ENCODE results near the gene CHP1. TPM values are rescaled to one million over a fixed set of nuclear protein-coding genes. Genes with fewer than 3 reads are reported as not detected.

CHP1 gene
- total RNA-seq: 100 to 1,000 TPM; 140 to 207 TPM
- polyA plus RNA-seq (ENCODE audit: insufficient read length in 6 of 6): 10 to 100 TPM; 51.2 to 65.9 (median 56.3) TPM
- long read RNA-seq, donor 1, transcript CHP1-201 (7 exons, 3,329 nt): major isoform, 24 of 30 reads
- long read RNA-seq, donor 1, partial matches to known transcripts: 6 of 30 reads
- long read RNA-seq, donor 1, other reads (novel, unspliced or antisense): 0 of 30 reads
- long read RNA-seq, donor 2, transcript CHP1-201 (7 exons, 3,329 nt): major isoform, 17 of 22 reads
- long read RNA-seq, donor 2, partial matches to known transcripts: 5 of 22 reads
- long read RNA-seq, donor 2, other reads (novel, unspliced or antisense): 0 of 22 reads
- long read RNA-seq, donor 3, transcript CHP1-201 (7 exons, 3,329 nt): major isoform, 5 of 5 reads
- long read RNA-seq, donor 3, partial matches to known transcripts: 0 of 5 reads
- long read RNA-seq, donor 3, other reads (novel, unspliced or antisense): 0 of 5 reads
- long read RNA-seq, donor 4, partial matches to known transcripts: 2 of 17 reads
- long read RNA-seq, donor 4, other reads (novel, unspliced or antisense): 14 of 17 reads
- long read RNA-seq, donor 5, transcript CHP1-201 (7 exons, 3,329 nt): major isoform, 11 of 59 reads
- long read RNA-seq, donor 5, partial matches to known transcripts: 48 of 59 reads
- long read RNA-seq, donor 5, other reads (novel, unspliced or antisense): 0 of 59 reads
- long read RNA-seq, donor 6, transcript CHP1-201 (7 exons, 3,329 nt): major isoform, 10 of 10 reads
- long read RNA-seq, donor 6, partial matches to known transcripts: 0 of 10 reads
- long read RNA-seq, donor 6, other reads (novel, unspliced or antisense): 0 of 10 reads
- long read RNA-seq, donor 7, partial matches to known transcripts: 0 of 2 reads
- long read RNA-seq, donor 7, other reads (novel, unspliced or antisense): 0 of 2 reads
- long read RNA-seq, donor 8, transcript CHP1-201 (7 exons, 3,329 nt): major isoform, 11 of 11 reads
- long read RNA-seq, donor 8, partial matches to known transcripts: 0 of 11 reads
- long read RNA-seq, donor 8, other reads (novel, unspliced or antisense): 0 of 11 reads
- long read RNA-seq, donor 9: 0 reads
- long read RNA-seq, donor 10, partial matches to known transcripts: 1 of 10 reads
- long read RNA-seq, donor 10, other reads (novel, unspliced or antisense): 7 of 10 reads
- long read RNA-seq, donor 11: 0 reads
- long read RNA-seq, donor 12, transcript CHP1-201 (7 exons, 3,329 nt): major isoform, 19 of 104 reads
- long read RNA-seq, donor 12, partial matches to known transcripts: 85 of 104 reads
- long read RNA-seq, donor 12, other reads (novel, unspliced or antisense): 0 of 104 reads

DNA sequence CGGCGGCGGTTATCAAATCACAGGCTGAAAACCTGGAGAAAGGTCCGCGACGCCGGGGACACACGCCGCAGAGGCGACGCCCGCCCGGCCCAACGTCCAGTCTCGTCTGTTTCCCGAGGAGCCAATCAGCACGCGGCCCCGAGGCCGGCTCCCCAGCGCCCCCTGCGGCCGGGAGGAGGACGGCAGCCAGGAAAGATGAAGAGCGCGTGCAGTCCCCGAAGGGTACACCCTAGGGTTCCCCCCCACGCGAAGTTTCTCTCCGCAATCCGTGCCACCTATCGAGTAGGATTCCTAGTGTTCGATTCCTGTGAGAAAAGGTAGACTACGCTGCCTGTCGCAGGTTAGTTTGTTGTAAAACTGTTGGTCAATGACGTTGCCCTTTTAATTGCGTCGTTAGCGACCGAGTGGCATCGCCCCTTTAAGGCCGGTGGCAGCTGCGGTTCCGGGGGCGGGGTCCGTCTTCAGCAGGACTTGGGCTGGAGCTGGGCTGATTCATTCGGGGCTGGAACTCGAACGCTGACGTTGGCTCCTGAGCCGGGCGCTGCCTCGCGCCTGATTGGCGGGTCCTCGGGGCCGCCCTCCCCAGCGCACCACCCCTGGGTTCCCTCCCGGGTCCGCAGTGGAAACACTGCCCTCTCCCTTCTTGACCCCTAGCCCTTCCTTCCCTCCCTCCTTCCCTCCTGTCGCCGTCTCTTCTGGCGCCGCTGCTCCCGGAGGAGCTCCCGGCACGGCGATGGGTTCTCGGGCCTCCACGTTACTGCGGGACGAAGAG is at the start of gene CHP1, which contains the start of gene EXD1:
Gene CHP1, plus strand, starts transcription at position 619 of the 772 bp plus-strand sequence. Its CDS starts 115 bp downstream, at position 734.
Gene EXD1, minus strand, starts transcription at position 108 of the 772 bp plus-strand sequence. CDS start 4,182 bp downstream, outside the sequence.
- H3K36me3 ChIP-seq: no peaks in the 10 kb centered on the region

DNA sequence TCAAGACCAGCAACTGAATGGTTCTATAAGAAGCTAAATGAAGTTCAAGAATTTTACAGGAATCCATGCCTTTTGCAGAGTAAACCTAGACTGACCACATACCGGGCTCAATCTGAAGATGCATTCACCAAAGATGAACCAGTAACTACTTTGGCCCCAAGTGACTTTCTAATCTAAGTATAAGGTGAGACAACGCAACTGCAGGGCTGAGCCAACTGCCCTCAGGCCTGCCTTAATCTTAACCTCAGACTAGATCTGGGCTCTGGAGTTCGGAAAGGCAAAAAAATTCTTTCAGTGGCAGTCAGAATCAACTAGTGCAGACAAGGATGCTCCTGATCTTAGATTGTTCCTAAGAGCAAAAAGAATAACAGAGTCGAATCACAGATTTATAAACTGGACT is 48.8 kb upstream of the CHP1 start:
- no peaks in the 10 kb centered on the region for H3K4me1 ChIP-seq
- no peaks in the 10 kb centered on the region for H3K9me3 ChIP-seq
- intact Hi-C loops (cut with DNase I): loop anchor here in 1 of 2 donors (5.0 kb wide), 1 partner anchor 280 kb away; no protein-coding TSS in a partner anchor
- H3K36me3 ChIP-seq: no peaks in the 10 kb centered on the region
- ATAC-seq (no peak), DNase-seq (no peak)
- H3K27me3 ChIP-seq: no peaks in the 10 kb centered on the region
- H3K4me3 ChIP-seq: no peak overlapping the region
- no peak overlapping the region for H3K27ac ChIP-seq
- TF ChIP-seq, protein P1, sequence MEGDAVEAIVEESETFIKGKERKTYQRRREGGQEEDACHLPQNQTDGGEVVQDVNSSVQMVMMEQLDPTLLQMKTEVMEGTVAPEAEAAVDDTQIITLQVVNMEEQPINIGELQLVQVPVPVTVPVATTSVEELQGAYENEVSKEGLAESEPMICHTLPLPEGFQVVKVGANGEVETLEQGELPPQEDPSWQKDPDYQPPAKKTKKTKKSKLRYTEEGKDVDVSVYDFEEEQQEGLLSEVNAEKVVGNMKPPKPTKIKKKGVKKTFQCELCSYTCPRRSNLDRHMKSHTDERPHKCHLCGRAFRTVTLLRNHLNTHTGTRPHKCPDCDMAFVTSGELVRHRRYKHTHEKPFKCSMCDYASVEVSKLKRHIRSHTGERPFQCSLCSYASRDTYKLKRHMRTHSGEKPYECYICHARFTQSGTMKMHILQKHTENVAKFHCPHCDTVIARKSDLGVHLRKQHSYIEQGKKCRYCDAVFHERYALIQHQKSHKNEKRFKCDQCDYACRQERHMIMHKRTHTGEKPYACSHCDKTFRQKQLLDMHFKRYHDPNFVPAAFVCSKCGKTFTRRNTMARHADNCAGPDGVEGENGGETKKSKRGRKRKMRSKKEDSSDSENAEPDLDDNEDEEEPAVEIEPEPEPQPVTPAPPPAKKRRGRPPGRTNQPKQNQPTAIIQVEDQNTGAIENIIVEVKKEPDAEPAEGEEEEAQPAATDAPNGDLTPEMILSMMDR (IDR thresholded peaks at IDR 0.05): no peak

More for the DNA sequence above, at the start of gene CHP1, which contains the start of gene EXD1:
- ATAC-seq (peak; percentile 98), DNase-seq (peak; percentile 96 to 99 (median 98))
- Histone ChIP-seq H3K27ac (peak within 1 kb of the TSS; percentile 88 to 91), H3K4me1 (peaks cover 14 to 31% of the 10 kb centered on the region in 2 donors), H3K9me3 (no peaks in the 10 kb centered on the region), H3K4me3 (peak within 1 kb of the TSS; percentile 74), H3K27me3 (no peaks in the 10 kb centered on the region)
- TF ChIP-seq, protein P1 (IDR thresholded peaks at IDR 0.05): peak; percentile 87 to 95
- intact Hi-C loops (cut with DNase I): no loop called here

DNA sequence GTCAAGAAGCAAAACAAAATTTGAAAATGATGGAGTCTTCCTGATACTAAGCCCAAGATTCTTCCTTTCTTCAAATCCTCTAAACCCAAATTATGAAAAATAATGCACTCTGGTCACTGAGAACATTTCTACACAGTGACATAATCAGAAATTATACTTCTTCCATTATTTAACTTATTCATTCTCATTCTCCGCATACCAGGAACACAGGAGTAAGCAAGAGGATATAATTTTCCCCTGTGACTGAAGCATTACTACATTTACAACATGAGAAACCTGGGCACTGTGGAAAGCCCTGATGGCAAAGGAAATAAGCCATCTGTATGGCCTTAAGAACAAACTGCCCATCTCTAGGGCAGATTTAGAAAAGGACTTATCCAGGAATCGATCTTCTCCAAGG is 47.5 kb upstream of the CHP1 start:
- H3K9me3 ChIP-seq: no peaks in the 10 kb centered on the region
- no peaks in the 10 kb centered on the region for H3K4me1 ChIP-seq
- H3K27me3 ChIP-seq: no peaks in the 10 kb centered on the region
- intact Hi-C loops (cut with DNase I): loop anchor here in 1 of 2 donors (5.0 kb wide), 1 partner anchor 281 kb away; no protein-coding TSS in a partner anchor
- no peak for DNase-seq
- no peak for ATAC-seq
- H3K4me3 ChIP-seq: no peak overlapping the region
- no peak overlapping the region for H3K27ac ChIP-seq
- TF ChIP-seq, protein P1 (IDR thresholded peaks at IDR 0.05): no peak
- no peaks in the 10 kb centered on the region for H3K36me3 ChIP-seq

DNA sequence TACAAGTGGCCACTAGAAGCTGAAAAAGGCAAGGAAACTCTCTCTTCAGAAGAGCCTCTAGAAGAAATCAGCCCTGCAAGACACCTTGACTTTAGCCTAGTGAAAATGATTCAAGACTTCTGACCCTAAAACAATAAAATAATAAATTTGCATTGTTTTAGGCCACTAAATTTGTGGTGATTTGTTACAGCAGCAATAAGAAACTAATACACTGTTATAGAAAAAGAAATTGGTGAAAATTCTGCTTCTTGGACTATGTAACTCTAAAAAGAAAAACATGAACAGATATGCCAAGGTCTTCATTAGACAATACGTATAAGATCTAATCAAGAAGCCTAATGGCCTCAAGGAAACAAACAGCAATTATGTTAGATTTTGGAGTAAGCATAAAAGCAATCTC is 36.6 kb upstream of the CHP1 start:
- intact Hi-C loops (cut with DNase I): no loop called here
- Histone ChIP-seq H3K4me1 (peaks cover 0 to 8% of the 10 kb centered on the region in 2 donors), H3K27ac (no peak overlapping the region), H3K9me3 (no peaks in the 10 kb centered on the region), H3K36me3 (no peaks in the 10 kb centered on the region), H3K4me3 (no peak overlapping the region), H3K27me3 (no peaks in the 10 kb centered on the region)
- TF ChIP-seq, protein P1 (IDR thresholded peaks at IDR 0.05): no peak
- DNase-seq: no peak
- ATAC-seq: no peak
